Esophagus muscularis mucosa (tissue), 4 donors: ENCODE data around the gene MUC4.

ENCODE experiments used
- CTCF ChIP-seq, 3 experiments: fragments of 200-600 bp in 2 of 3; fragments of 450-650 bp in 1 of 3; sonication (generic) in 2 of 3; IDR thresholded peaks; one replicate each; pipeline ENCODE4 v1.5.1; 2017 to 2019; ENCODE audit warnings: antibody characterized with exemption in 3 of 3, mild to moderate bottlenecking in 2 of 3, moderate library complexity in 1 of 3
- EP300 ChIP-seq: sonication (generic); formaldehyde crosslinking; IDR thresholded peaks from one replicate; pipeline ENCODE4 v1.6.1; 2017; ENCODE audit warnings: antibody characterized with exemption
- POLR2A ChIP-seq: fragments of 450-650 bp; IDR thresholded peaks from one replicate; pipeline ENCODE4 v1.6.1; 2017; ENCODE audit warnings: antibody characterized with exemption, moderate library complexity, mild to moderate bottlenecking, low read depth
- POLR2AphosphoS5 ChIP-seq, 2 donors: sonication (generic); formaldehyde crosslinking; IDR thresholded peaks; one replicate each; pipeline ENCODE4 v1.6.1; 2017; ENCODE audit warnings: antibody characterized with exemption in 2 of 2

- no peak for TF ChIP-seq POLR2A
- TF ChIP-seq CTCF (IDR thresholded peaks at IDR 0.05) = no peak
- no peak for TF ChIP-seq POLR2AphosphoS5 (IDR thresholded peaks at IDR 0.05)
- TF ChIP-seq EP300 = no peak
These were observed 9.4 kb downstream of the MUC4 start for GRCh38 chr3:195802261-195802701.
